Activated gamma-delta T cell treated with anti-CD3 and anti-CD28 coated beads, Interleukin-2, amount 50 U/mL, for 16 hours (primary cell): ENCODE data around the gene HAGHL.

Source experiments
- DNase-seq: peaks from one replicate; pipeline ENCODE4 v3.0.0-alpha.2; 2020; ENCODE audit warnings: low read depth

The HAGHL gene

GRCh38 chr16:754656-755055 is 27.8 kb downstream of the HAGHL start:
- DNase-seq, result no peak

GRCh38 chr16:756428-756827 is 29.5 kb downstream of the HAGHL start:
- DNase-seq, result no peak

GRCh38 chr16:759110-759910 is 32.4 kb downstream of the HAGHL start:
- no peak for DNase-seq

GRCh38 chr16:760065-760464 is 33.2 kb downstream of the HAGHL start:
- DNase-seq, result no peak

GRCh38 chr16:760545-761343 is 33.8 kb downstream of the HAGHL start, which contains the start of gene MSLN:
MSLN (plus strand) TSS chr16:760734; CDS start chr16:762681, 1,947 bp downstream.
- DNase-seq, result no peak

GRCh38 chr16:761625-762513 is 35.0 kb downstream of the HAGHL start:
- no peak for DNase-seq

- DNase-seq, result no peak
Measured at GRCh38 chr16:762595-763268, 35.8 kb downstream of the HAGHL start.

GRCh38 chr16:763369-764183 is 36.7 kb downstream of the HAGHL start:
- DNase-seq, result no peak

GRCh38 chr16:764184-764750 is 37.4 kb downstream of the HAGHL start:
- DNase-seq, result no peak

- no peak for DNase-seq
Measured at GRCh38 chr16:764848-765487, 38.1 kb downstream of the HAGHL start.

- DNase-seq, result no peak
Measured at GRCh38 chr16:765488-765865, 38.6 kb downstream of the HAGHL start.

- DNase-seq, result no peak
Measured at GRCh38 chr16:766008-766819, 39.3 kb downstream of the HAGHL start.

GRCh38 chr16:766820-767640 is 40.1 kb downstream of the HAGHL start:
- DNase-seq, result no peak

GRCh38 chr16:767743-768235 is 40.9 kb downstream of the HAGHL start:
- no peak for DNase-seq

GRCh38 chr16:768428-768827 is 41.5 kb downstream of the HAGHL start:
- DNase-seq, result no peak

- DNase-seq, result no peak
Measured at GRCh38 chr16:769184-769784, 42.4 kb downstream of the HAGHL start.

GRCh38 chr16:769934-770333 is 43.0 kb downstream of the HAGHL start:
- DNase-seq, result no peak

- no peak for DNase-seq
Measured at GRCh38 chr16:770411-770810, 43.5 kb downstream of the HAGHL start.
